K562 (cell line): Measurements from ENCODE around the gene BROX. TPM values are rescaled to one million over a fixed set of nuclear protein-coding genes. Genes with fewer than 3 reads are reported as not detected.

ENCODE experiments used
- BRD4 ChIP-seq: fragments of 200-600 bp; sonication (generic); IDR thresholded peaks from 2 replicates; pipeline ENCODE4 v1.6.1; 2017; ENCODE audit warnings: inconsistent platforms
- BRD9 ChIP-seq: fragments of 450-650 bp; IDR thresholded peaks from 2 replicates; pipeline ENCODE4 v1.6.1; 2018; ENCODE audit warnings: low read depth; ENCODE audit not compliant: partially characterized antibody
- CREB3 ChIP-seq: fragments of 450-650 bp; conservative IDR thresholded peaks from 2 replicates; pipeline ENCODE4 v1.6.1; 2016; ENCODE audit warnings: missing genetic modification characterization, low read depth, mild to moderate bottlenecking, missing compliant biosample characterization, moderate library complexity
- HES1 ChIP-seq: fragments of 450-650 bp; IDR thresholded peaks from 2 replicates; pipeline ENCODE4 v1.6.1; 2016; ENCODE audit warnings: low read depth, mild to moderate bottlenecking, moderate library complexity
- HMGN3 ChIP-seq: IDR thresholded peaks from 2 replicates; pipeline ENCODE4 v1.6.1; 2011; ENCODE audit warnings: borderline replicate concordance, low read depth, mild to moderate bottlenecking, mixed read lengths, low read length; ENCODE audit not compliant: insufficient read length; ENCODE audit errors: extremely low read depth
- MAX ChIP-seq: sonication (generic); formaldehyde crosslinking; IDR thresholded peaks from 2 replicates; pipeline ENCODE4 v1.9.0; 2022; ENCODE audit warnings: mild to moderate bottlenecking, missing genetic modification reagents
- MCM7 ChIP-seq, 2 experiments: fragments of 450-650 bp; IDR thresholded peaks; 2 replicates each; pipeline ENCODE4 v1.6.1; 2016 to 2018
- PHF21A ChIP-seq: fragments of 450-650 bp; IDR thresholded peaks from 2 replicates; pipeline ENCODE4 v1.6.1; 2017; ENCODE audit warnings: low read depth, borderline replicate concordance
- PML ChIP-seq: IDR thresholded peaks from 2 replicates; pipeline ENCODE4 v1.6.1; 2012; ENCODE audit warnings: low read length, inconsistent platforms
- RAD21 ChIP-seq, 2 experiments: fragments of 250-450 bp in 1 of 2; fragments of 450-650 bp in 1 of 2; sonication (Bioruptor Pico) in 1 of 2; formaldehyde crosslinking in 1 of 2; IDR thresholded peaks in 1 of 2; conservative IDR thresholded peaks in 1 of 2; 2 replicates each; pipeline versions ENCODE4 v1.4.0 to v1.8.0; 2020 to 2022; ENCODE audit warnings: mild to moderate bottlenecking in 2 of 2, moderate library complexity in 1 of 2
- SAFB ChIP-seq: fragments of 200-400 bp; formaldehyde crosslinking; IDR thresholded peaks from 2 replicates; pipeline ENCODE4 v1.6.1; 2017; ENCODE audit warnings: low read depth, low read length, borderline replicate concordance
- TCF7L2 ChIP-seq: fragments of 150-350 bp; IDR thresholded peaks from 2 replicates; pipeline ENCODE4 v1.6.1; 2016; ENCODE audit warnings: low read depth, mild to moderate bottlenecking, low read length, moderate library complexity
- USF1 ChIP-seq: sonication (generic); formaldehyde crosslinking; IDR thresholded peaks from 2 replicates; pipeline ENCODE4 v1.9.0; 2022; ENCODE audit warnings: mild to moderate bottlenecking, missing genetic modification reagents
- ZNF143 ChIP-seq: sonication (generic); formaldehyde crosslinking; IDR thresholded peaks from 2 replicates; pipeline ENCODE4 v1.9.0; 2022; ENCODE audit warnings: mild to moderate bottlenecking, missing genetic modification reagents
- ZNF184 ChIP-seq: sonication (generic); formaldehyde crosslinking; IDR thresholded peaks from 2 replicates; pipeline ENCODE4 v1.5.0; 2020; ENCODE audit warnings: missing genetic modification reagents
- ZNF232 ChIP-seq: sonication (generic); formaldehyde crosslinking; IDR thresholded peaks from 2 replicates; pipeline ENCODE4 v1.8.0; 2022; ENCODE audit warnings: mild to moderate bottlenecking, missing genetic modification reagents
- ZNF408 ChIP-seq: fragments of 250-450 bp; sonication (Bioruptor Pico); IDR thresholded peaks from 2 replicates; pipeline ENCODE4 v1.4.0; 2020; ENCODE audit warnings: low read depth, mild to moderate bottlenecking, moderate library complexity
- ZNF561 ChIP-seq: fragments of 450-650 bp; formaldehyde crosslinking; conservative IDR thresholded peaks from 2 replicates; pipeline ENCODE4 v1.4.0; 2020; ENCODE audit warnings: mild to moderate bottlenecking, moderate library complexity
- polyA plus RNA-seq, 8 experiments: library from polyadenylated mRNA; depleted of rRNA in 4 of 8; stranded (reverse) in 5 of 8; unstranded in 3 of 8; fragments of >200 nt; fragmentation: Nextera tagmentation in 2 of 8; fragmentation: Illumina TruSeq in 1 of 8; extraction: Ambion mirVana in 2 of 8; extraction: Trizol in 1 of 8; gene quantifications; 2 replicates each; pipeline versions ENCODE4 v1.2.1 to v1.2.3, GENCODE V29; 2011 to 2014; ENCODE audit warnings: inconsistent platforms in 1 of 8, missing spikeins in 1 of 8
- total RNA-seq, 7 experiments: library from RNA; depleted of rRNA in 6 of 7; stranded (reverse); fragments of >200 nt in 6 of 7; fragmentation: Illumina TruSeq in 2 of 7; extraction: Trizol in 2 of 7; gene quantifications; 2 replicates each; pipeline versions ENCODE4 v1.2.1 to v1.2.3, GENCODE V29; 2011 to 2021; ENCODE audit warnings: low replicate concordance in 1 of 7
- TF ChIP-seq, protein P1 (sequence below): fragments of 450-650 bp; formaldehyde crosslinking; IDR thresholded peaks from 2 replicates; pipeline ENCODE4 v1.4.0; 2022; ENCODE audit warnings: missing genetic modification characterization
- TF ChIP-seq, protein P2 (sequence below): fragments of 450-650 bp; formaldehyde crosslinking; conservative IDR thresholded peaks from 2 replicates; pipeline ENCODE4 v1.4.0; 2022; ENCODE audit warnings: mild to moderate bottlenecking, missing genetic modification characterization

Gene BROX
- total and polyA plus RNA-seq, 9 of the 15 experiments (the other 6 are each of a cell fraction or from before 2014, with no cell fraction given), result 9.4 to 153 (median 45.1) TPM

DNA sequence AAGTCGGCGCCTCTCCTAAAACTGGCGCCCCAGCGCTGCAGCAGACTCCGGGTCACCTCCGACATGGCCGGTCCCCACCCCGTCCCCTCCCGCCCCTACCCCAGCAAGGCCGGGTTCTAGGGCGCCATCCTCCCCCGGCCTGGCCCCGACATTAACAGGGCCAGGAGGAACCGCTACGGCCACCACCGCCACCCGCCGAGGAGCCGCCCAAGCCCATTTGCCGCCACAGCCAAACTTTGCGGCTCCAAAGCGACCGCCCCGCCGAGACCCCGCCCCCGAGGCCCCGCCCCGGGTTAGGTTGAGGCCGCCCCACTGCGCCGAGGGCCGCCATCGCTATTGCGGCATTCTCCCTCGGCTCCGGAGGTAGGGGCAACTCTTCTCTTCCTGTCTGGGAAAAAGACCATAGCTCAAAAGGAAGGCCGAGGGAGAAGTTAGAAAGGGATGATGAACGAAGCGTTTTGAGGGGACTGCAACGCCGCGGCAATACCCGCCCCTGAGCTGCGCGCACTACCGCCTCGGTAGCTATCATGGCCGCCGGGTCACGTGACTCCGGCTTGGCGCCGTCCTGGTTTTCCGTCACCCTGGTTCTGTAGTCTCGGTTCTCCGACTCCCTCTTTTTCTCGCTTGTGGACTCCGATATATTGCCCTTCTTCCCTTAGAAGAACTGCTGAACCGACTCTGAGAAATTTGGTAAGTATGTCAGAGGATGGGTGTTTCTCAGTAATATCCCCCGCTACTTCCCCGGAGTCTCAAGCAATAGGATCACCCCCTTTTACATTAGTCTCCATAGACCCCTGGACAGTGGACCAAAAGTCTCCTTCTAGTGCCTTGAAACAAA is at the start of gene BROX, which contains the start of gene AIDA (continued):
- TF ChIP-seq, protein P1, sequence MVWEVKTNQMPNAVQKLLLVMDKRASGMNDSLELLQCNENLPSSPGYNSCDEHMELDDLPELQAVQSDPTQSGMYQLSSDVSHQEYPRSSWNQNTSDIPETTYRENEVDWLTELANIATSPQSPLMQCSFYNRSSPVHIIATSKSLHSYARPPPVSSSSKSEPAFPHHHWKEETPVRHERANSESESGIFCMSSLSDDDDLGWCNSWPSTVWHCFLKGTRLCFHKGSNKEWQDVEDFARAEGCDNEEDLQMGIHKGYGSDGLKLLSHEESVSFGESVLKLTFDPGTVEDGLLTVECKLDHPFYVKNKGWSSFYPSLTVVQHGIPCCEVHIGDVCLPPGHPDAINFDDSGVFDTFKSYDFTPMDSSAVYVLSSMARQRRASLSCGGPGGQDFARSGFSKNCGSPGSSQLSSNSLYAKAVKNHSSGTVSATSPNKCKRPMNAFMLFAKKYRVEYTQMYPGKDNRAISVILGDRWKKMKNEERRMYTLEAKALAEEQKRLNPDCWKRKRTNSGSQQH, result peak; percentile 32; the same call in 1 of the 2 replicates
- TF ChIP-seq USF1, result peak; percentile 99
- peak; percentile 77 for TF ChIP-seq BRD9
- TF ChIP-seq MAX (CRISPR knock-in tag), result no peak; the same call in 1 of the 2 replicates
- peak; percentile 76 for TF ChIP-seq BRD4
- no peak for TF ChIP-seq RAD21 (CRISPR knock-in tag; conservative IDR thresholded peaks at IDR 0.05 in 1 of 2, IDR thresholded peaks at IDR 0.05 in 1 of 2)
- TF ChIP-seq MCM7 (IDR thresholded peaks at IDR 0.05), result no peak
- 0 out of 2 replicates have a peak, but pooled peaks have one; percentile 24 for TF ChIP-seq ZNF232 (CRISPR knock-in tag)
- no peak for TF ChIP-seq ZNF143 (CRISPR knock-in tag)
- TF ChIP-seq HMGN3, result peak; percentile 45
- TF ChIP-seq ZNF184, result no peak
- TF ChIP-seq HES1, result no peak
- no peak for TF ChIP-seq PML
- TF ChIP-seq ZNF408 (CRISPR knock-in tag), result no peak
- peak; percentile 91 for TF ChIP-seq CREB3
- TF ChIP-seq, protein P2, sequence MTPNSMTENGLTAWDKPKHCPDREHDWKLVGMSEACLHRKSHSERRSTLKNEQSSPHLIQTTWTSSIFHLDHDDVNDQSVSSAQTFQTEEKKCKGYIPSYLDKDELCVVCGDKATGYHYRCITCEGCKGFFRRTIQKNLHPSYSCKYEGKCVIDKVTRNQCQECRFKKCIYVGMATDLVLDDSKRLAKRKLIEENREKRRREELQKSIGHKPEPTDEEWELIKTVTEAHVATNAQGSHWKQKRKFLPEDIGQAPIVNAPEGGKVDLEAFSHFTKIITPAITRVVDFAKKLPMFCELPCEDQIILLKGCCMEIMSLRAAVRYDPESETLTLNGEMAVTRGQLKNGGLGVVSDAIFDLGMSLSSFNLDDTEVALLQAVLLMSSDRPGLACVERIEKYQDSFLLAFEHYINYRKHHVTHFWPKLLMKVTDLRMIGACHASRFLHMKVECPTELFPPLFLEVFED (CRISPR knock-in tag), result 0 out of 2 replicates have a peak, but pooled peaks have one; percentile 33
- TF ChIP-seq SAFB, result no peak
- no peak for TF ChIP-seq ZNF561 (CRISPR knock-in tag)
- TF ChIP-seq TCF7L2, result no peak
- no peak for TF ChIP-seq PHF21A
